ENCODE results near the gene SCFD1.

The SCFD1 gene

GRCh38 chr14:30725763-30726162, 103.6 kb downstream of the SCFD1 start:
- Histone ChIP-seq H3K4me3 (no peak overlapping the region), H3K27ac (no peak overlapping the region)
- TF ChIP-seq CTCF (IDR thresholded peaks at IDR 0.05) = no peak
- DNase-seq (ENCODE audit: low spot score) = no peak

- DNase-seq (ENCODE audit: low spot score) = no peak
- Histone ChIP-seq H3K4me3 (no peak overlapping the region), H3K27ac (no peak overlapping the region)
- TF ChIP-seq CTCF (IDR thresholded peaks at IDR 0.05) = no peak
Measured at GRCh38 chr14:30728471-30728870, 106.4 kb downstream of the SCFD1 start.

- H3K27ac ChIP-seq = no peak overlapping the region
- no peak for TF ChIP-seq CTCF (IDR thresholded peaks at IDR 0.05)
- H3K4me3 ChIP-seq = no peak overlapping the region
- no peak for DNase-seq (ENCODE audit: low spot score)
Measured at GRCh38 chr14:30737916-30738315, 115.8 kb downstream of the SCFD1 start.

GRCh38 chr14:30738978-30739377, 116.9 kb downstream of the SCFD1 start:
- DNase-seq (ENCODE audit: low spot score) = no peak
- H3K4me3 ChIP-seq = no peak overlapping the region
- no peak for TF ChIP-seq CTCF (IDR thresholded peaks at IDR 0.05)
- H3K27ac ChIP-seq = no peak overlapping the region

- no peak overlapping the region for H3K27ac ChIP-seq
- DNase-seq (ENCODE audit: low spot score) = no peak
- no peak overlapping the region for H3K4me3 ChIP-seq
- no peak for TF ChIP-seq CTCF (IDR thresholded peaks at IDR 0.05)
Measured at GRCh38 chr14:30748343-30748742, 126.2 kb downstream of the SCFD1 start.

GRCh38 chr14:30751646-30752416, 129.7 kb downstream of the SCFD1 start:
- Histone ChIP-seq H3K4me3 (no peak overlapping the region), H3K27ac (no peak overlapping the region)
- no peak for TF ChIP-seq CTCF (IDR thresholded peaks at IDR 0.05)
- DNase-seq (ENCODE audit: low spot score) = no peak

- Histone ChIP-seq H3K27ac (no peak overlapping the region), H3K4me3 (no peak overlapping the region)
- DNase-seq (ENCODE audit: low spot score) = no peak
- TF ChIP-seq CTCF (IDR thresholded peaks at IDR 0.05) = no peak
Measured at GRCh38 chr14:30753452-30753851, 131.3 kb downstream of the SCFD1 start.
